T-helper 9 cell (primary cell): Measurements from ENCODE around the gene LUC7L2.
"Not testable (repeated sequence)": the region's sequence is repeated elsewhere in the genome, so short reads cannot be mapped to it uniquely, and the experiment has no call there.

ENCODE experiments used
- DNase-seq: peaks from one replicate; pipeline ENCODE4 v3.0.0-alpha.2; 2020

The LUC7L2 gene

DNA sequence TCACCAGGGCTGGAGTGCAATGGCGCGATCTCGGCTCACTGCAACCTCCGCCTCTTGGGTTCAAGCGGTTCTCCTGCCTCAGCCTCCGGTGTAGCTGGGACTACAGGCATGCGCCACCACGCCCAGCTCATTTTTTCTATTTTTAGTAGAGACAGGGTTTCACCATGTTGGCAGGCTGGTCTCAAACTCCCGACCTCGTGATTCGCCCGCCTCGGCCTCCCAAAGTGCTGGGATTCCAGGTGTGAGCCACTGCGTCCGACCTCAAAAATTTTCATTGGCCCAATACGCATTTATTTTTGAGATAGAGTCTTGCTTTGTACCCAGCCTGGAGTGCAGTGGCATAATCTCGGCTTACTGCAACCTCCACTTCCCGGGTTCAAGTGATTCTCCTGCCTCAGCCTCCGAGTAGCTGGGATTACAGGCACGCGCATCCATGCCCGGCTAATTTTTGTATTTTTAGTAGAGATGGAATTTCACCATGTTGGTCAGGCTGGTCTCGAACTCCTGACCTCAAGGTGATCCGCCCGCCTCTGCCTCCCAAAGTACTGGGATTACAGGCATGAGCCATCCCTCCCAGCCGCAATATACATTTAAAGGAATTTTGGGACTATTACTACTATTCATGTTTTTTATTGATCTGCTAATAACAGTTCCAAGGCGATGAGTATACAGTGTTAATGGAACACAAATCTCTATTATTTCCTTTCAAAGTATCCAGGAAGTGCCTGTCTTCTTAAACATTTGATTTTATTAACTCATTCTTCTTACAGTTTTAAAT, 1.8 kb upstream of the LUC7L2 start:
- DNase-seq: not testable (repeated sequence)

DNA sequence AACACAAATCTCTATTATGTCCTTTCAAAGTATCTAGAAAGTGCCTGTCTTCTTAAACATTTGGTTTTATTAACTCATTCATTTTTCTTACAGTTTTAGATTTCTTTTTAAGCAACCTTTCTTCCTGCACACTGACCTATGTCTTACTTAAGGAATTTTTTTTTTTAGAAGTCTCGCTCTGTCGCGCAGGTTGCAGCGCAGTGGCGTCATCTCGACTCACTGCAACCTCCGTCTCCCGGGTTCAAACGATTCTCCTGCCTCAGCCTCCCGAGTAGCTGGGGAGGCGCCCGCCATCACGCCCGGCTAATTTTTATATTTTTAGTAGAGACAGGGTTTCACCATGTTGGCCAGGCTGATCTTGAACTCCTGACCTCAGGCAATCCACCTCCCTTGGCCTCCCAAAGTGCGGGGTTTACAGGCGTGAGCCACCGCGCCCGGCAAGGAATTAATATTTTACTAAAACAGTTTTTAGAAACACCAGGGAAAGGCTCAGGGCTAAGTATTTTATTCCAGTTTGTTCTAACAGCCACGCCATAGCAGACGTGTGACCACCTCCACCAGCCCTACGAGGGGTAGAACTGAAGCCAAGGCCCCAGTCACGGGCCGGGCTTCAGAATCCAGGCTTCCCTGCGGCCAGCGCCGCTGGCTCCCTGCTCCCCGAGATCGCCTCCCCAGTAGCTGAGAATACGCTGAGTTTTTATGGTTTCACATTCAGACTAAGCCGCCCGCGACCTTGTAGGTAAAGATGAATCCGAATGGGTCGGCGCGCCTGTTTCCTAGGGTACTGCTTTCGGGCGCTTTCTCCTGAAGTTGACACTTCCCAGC, 941 bp upstream of the LUC7L2 start:
- peak; percentile 9 for DNase-seq

DNA sequence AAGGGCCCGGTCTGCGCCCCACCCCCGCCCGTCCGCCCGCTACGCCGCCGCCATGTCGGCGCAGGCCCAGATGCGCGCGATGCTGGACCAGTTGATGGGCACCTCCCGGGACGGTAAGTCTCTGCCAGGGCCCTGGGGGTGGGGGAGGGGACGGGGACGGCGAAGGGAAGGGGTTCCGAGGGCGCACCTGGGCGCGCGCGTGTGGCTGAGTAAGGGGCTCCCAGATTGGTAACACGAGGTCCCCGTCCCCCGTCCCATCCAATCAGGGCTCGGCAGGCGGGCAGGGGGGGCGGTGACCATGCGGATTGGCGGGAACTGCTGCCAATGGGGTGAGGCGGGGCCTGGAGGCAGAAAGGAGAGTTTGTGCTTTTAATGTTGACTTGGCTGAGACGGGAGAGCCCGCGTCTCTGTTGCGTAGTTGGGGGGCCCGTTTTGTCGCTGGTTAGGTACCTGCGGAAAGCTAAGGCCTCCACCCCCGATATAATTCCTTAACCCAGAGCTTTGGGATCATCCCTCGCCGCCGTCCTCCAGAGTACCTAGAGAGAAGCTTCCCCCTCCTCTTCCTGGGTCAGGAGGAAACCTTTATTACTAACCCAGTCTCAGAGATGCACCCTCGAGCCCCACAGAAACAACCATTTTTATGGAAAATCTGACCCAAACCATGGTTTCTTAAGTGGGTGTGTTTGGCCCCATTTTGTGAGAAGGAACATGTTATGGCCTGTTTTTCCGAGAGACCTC, 685 bp downstream of the LUC7L2 start:
- peak; percentile 96 for DNase-seq

DNA sequence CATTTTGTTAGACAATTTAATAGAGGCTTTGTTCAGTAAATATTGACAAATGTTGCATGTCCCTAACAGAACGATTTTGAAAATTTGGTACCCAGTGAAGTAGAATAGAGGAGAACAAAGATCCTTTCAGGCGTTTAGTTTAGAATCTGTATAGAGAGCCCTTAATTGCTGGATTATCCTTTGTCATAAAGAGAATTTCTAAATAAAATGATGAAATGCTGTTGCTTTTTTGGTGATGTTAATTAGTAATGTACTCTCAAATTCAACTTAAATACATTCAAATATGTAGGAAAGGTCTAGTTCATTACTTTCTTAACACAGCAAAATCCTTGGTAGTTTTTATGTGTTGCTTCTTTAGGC, 1.2 kb downstream of the LUC7L2 start:
- DNase-seq: no peak

DNA sequence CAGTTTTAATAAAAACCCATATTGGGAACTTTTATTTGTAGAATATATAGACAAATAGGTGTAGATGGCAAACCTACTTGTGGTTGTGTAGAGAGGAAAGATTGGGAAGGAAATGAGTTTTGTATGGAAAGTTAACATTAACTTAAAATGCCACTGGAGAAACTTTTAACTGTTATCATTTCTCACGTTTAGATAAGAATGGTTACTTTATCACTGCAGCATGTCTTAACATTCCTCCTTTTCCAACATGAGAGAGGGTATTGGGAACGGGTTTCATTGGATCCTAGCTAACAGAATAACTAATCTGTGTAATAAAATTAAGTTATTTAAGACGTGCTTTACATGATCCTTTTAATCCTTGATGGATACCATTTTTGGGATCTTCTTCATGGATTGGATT, 1.8 kb downstream of the LUC7L2 start:
- DNase-seq: no peak

DNA sequence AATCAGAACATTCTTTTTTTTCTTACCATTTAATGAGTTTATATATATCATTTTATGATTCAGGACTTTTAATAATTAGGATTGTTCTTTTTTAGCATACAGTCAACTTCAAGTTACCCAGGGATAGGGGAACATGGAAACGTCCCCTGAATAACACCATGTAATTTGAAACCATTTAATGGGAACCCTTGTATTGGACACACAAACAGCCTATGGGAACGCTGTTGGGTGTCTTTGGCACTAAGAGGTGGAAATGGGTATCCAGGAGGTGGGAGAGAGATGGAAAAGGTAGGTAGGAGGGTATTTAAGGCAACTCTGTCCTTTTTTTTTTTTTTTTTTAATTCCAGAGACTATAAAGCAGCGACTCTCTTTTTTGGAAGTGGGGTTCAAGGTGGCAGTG, 2.6 kb downstream of the LUC7L2 start:
- DNase-seq: no peak

DNA sequence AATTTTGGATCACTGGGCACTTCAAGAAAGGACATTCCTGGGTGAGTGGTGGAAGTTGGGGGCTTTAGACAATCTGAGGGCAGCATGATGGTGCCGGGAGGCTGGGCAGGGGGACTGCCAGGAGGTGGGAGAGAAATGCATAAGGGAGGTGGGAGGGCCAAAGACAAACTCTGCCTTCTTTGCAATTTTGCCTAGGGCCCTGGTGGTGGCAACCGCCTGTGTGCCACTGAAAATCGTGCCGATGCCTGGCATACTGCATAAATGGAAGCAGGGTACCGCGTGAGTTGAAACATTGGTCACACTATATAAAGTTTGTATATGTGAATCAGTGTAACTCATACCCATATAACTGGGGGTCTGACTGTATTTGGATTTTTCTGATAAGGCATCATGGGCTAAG, 3.3 kb downstream of the LUC7L2 start:
- DNase-seq: no peak

DNA sequence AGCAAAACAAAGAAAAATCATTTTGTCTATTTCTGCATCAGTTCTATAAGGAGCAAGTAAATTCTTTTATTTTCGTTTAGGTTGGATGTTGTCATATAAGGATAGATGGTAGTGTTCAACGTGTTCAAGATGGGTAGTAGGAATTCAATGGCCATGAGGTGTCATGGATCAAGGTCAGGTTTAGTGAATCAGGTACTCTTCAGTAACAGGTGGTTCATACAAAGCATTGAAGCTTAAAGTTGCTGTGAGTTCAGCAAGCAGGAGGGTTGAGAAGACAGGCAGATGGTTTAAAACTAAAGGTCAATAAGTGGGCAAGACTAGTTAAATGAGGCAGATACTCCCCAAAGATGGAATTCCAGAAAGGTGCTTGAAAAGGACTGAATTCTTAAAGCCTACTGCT, 5.6 kb downstream of the LUC7L2 start:
- DNase-seq: no peak

DNA sequence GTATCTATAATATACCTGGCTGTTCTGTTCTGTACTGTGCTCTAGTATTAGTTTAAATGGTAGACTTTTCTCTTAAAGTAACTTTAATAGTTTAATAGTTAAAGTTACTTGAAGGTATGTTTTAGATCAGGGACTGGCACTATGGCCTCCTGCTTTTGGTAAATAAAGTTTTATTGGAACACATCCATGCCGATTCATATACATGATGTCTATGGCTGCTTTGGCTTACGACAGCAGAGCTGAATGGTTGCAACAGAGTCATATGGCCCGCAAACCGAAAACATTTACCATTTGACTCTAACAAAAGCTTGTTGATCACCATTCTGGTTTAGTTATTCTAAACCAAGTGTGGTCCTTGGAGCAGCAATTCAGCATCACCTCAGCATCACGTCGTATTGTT, 6.7 kb downstream of the LUC7L2 start:
- DNase-seq: no peak

DNA sequence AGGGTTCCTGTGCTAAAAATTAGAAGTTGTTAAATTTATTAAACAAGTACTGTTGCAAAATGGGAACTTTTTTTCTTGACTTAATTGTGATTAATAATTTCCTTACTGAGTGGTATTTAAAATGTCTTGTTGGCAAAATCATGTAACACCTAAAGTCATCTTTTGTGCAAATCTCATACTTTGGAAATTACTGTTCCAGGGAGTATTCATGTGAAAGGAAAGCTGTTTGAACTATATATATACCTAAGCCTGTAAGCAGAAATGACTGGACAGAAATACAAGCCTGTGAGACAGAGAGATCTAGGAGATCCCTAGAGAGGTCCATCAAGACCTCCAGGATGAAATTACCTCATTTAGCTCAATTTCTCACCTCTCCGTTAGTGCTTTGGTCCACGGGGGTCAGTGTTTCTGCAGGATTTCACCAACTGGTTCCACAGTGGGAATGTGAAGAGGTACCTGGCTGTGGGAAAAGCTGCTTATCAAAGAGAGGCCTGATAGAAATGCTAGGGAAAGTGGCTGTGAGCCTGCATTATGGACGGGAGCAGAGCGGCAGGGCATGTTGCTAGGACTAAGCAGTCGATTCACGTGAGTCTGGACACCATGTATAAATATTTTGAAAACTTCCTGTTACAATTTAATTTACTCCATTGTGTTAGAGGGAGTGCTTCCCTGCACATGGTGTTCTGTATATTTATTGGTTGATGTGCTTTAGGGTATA, 7.9 kb downstream of the LUC7L2 start:
- DNase-seq: no peak

DNA sequence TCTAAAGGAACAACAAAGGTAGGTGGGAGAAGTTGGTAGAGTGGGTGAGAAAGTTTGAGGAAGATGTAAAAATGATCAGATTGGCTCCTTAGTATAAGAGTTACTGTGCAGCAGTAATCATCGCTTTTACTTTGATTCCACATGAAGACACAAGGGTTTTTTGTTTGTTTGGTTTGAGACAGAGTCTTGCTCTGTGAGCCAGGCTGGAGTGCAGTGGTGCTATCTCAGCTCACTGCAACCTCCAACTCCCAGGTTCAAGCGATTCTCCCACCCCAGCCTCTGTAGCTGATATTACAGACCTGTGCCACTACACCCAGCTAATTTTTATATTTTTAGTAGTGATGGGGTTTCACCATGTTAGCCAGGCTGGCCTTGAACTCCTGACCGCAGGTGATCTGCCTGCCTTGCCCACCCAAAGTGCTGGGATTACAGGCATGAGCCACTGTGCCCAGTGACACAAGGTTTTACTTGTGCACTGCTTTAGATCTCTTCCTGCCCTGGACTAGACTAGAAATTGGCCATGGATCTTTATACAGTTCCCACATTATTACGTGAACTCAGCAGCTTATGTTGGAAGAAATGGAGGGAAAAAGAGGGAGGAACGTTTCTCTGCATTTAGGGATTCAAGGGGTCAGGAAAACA, 10.7 kb downstream of the LUC7L2 start:
- no peak for DNase-seq

DNA sequence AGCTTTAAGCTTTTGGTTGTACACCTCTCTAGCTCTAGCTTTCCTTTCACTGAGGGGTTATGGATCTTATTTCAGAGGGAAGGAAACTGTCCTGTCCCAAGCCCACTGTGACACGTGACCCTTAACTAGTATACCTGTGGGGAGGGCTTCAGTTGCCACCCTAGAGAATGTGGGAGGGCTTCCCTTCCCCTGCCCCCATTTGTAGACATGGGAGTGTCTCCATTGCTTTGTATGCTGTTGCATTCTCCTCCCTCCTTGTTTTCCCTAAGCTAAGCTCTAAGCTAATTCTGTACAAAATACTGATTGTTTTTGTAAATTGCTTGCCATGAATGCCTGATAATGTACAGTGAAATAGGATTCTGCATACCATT, 11.2 kb downstream of the LUC7L2 start:
- no peak for DNase-seq

DNA sequence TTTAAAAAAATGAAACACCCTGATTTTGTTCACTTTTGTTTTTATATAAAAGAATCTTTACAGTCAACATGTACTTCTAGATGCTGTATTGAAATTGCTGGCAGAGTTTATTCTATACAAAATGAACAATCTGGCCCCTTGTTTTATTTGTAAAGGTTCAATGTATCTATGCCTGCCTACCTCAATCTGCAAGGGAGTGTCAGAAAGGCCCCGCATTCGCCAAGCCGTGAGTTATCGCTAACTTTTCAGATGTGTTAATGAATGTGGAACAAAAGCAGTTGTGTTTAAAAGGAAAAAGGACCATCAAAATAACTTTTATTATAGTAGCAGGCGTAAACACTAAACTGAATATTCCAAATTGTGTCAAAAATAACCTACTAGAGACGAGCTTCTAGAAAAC, 14.6 kb downstream of the LUC7L2 start:
- DNase-seq: no peak

DNA sequence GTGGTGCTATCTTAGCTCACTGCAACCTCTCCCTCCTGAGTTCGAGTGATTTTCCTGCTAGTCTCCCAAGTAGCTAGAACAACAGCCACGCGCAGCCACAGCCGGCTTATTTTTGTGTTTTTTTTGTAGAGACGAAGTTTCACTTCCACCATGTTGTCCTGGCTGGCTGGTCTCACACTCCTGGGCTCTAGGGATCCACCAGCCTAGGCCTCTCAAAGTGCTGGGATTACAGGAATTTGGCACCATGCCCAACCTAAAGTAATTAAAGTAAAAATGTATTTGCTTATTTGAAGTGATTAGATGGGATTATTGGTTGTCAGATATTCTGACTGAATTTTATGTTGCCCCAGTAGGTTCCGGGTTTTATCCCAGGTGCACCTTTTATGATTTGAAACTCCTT, 22.7 kb downstream of the LUC7L2 start:
- DNase-seq: no peak

DNA sequence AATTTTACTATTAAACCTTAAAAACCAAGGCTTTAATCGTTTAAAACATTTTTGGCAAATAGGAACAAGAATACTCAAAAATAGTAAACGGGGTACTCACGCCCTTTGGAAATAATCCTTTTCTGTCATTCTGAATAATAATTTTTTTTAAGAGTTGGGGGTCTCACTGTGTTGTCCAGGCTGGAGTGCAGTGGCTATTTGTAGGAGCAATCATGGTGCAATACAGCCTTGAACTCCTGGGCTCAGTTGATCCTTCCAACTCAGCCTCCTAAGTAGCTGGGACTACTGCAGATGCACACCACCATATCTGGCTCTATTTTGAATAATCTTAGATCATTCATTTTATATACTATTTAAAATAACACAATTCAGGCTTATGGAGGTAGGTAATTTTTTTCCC, 24.9 kb downstream of the LUC7L2 start:
- DNase-seq: no peak

DNA sequence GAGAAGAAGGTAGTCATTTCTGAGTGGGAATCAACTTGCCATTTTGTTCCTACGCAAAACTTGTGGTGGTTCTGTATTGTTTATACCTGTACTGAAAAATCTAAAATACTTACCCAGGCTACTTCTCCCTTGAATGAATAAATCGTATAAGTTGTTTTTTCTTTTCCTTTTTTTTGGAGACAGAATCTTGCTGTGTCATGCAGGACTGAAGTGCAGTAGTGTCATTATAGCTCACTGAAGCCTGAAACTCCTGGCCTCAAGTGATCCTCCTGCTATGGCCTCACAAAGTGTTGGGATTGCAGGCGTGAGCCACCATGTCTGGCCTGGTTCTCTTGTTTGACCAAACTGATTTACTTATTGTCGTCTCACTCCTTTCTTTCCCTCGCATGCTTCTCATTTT, 27.9 kb downstream of the LUC7L2 start:
- DNase-seq: no peak

DNA sequence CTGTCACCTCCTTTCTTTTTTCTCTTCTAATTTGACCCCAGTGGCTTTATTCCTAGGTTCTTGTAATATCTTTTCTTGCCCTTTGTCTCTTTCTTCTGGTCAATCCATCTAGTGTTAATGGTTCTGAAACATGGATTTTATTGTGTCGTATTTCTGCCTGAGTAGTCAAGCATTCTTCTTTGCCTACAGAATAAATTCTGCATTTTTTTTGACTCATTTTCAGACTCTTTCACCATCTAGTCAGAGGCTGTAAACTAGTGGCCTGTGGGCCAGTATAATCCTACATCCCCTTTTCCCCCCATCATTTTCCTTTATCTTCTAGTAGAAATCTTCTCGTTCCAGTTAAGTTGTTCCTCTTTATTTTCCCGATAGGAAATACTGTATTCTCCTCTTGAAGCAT, 29.4 kb downstream of the LUC7L2 start:
- DNase-seq: no peak

DNA sequence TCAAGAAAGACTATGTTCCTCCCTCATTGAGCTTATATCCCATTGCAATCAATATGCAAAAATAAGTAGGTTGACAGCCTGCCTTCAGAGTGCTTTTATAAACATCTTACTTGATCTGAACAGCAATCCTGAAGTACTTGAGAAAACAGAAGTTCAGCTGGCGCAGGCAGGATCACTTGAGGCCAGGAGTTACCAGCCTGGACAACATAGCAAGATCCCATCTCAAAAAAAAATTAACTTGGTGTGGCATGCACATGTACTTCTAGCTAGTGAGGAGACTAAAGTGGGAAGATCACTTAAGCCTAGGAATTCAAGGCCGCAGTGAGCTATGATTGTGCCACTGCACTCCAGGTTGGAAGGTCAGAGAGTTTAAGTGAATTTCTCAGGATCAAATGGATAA, 30.1 kb downstream of the LUC7L2 start:
- DNase-seq: no peak

DNA sequence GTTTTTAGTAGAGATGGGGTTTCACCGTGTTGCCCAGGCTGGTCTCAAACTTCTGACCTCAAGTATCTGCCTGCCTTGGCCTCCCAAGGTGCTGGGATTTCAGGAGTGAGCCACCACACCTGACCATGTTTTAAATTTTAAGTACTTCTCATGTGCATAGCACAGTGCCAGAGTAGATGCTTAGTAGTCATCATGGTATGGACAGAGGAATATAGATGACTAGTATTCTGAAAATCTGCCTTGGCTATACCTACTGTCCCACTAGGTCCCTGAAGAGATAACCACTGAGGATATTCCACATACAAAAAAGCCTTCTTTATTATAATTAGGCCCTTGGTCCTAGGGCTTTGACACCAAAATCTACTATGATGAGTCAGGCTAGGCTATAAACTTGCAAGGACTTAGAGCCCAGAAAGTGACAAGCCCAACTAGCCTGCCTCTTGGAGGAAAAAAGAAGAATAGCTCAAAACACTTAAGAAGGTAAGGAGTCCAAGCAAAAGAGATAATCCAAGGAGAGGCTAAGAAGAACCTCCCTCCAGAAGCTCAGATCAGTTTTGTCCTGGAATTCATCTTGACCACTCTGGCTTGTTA, 34.0 kb downstream of the LUC7L2 start:
- no peak for DNase-seq

DNA sequence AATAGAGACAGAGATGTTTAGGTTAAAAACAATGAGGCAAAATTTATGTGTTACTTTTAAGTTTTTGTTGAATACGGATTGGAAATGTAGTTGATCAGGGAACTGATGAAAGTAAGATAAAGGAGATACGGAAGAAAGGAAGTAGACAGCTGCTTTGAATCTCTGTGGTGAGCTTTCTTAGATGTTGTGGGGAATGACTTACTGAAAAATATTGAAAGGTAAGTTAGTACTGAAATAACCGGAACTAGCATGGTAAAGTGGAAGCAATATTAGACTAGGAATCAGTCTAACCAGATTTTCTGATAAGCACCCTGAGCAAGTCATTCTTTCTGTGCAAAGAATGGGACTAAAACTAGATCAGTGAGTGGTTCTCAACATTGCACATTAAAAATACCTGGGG, 34.8 kb downstream of the LUC7L2 start:
- no peak for DNase-seq

DNA sequence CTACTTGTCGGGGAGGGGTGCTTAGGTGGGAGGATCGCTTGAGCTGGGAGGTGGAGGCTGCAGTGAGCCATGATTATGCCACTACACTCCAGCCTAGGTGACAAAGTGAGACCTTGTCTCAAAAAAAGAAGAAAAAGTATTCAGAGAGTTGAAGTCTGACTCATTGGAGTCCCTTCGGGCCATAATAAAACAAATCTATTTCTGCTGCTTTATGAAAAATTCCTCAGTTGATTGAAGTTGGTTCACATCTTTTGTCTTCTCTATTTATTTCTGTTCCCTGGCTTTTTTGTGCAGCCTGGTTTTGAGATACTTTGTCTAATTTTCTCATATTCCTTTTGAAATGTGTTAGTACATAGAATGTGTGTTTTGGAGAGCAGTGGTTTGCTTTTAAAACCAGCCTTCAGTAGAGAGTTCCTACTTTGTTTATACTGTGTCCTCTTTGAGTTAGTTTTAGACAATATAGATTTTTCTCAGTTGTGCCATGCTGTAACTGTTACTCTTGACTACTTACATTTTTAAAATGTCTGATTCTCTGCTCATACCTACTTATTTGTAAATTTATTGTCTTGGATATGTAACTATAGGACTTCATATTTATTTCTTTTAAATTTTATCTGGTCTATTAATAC, 36.7 kb downstream of the LUC7L2 start:
- no peak for DNase-seq

DNA sequence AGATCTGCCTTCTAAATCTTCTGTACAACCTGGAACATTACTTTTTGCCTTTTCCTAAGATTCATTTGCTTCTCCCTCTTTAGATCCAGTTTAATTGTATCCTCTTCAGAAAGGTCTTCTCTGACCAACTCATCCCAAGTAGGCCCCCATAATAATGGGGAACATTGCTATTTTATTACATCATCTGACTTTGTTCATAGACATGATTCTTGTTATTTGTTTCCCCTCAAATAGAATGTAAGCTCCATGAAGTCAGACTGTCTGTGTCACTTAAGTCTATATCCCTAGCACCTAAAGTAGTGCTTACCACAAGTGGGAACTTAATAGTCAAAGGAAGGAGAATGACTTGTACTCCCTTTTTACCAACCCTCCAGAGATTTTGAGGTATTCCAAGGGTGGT, 37.5 kb downstream of the LUC7L2 start:
- no peak for DNase-seq
